Suprapubic skin (tissue), 4 donors: Measurements from ENCODE around the gene FTH1. TPM values are rescaled to one million over a fixed set of nuclear protein-coding genes. Genes with fewer than 3 reads are reported as not detected.

Experiments
- DNase-seq, 2 donors: peaks; one replicate each; pipeline ENCODE4 v3.0.0-alpha.2; 2019; ENCODE audit warnings: low spot score in 2 of 2
- H3K27ac ChIP-seq: fragments of 200-600 bp; sonication (generic); one replicate; pipeline ENCODE4 v1.5.1; 2019
- H3K27me3 ChIP-seq: fragments of 200-600 bp; sonication (generic); one replicate; pipeline ENCODE4 v1.5.1; 2019
- H3K36me3 ChIP-seq: fragments of 200-600 bp; sonication (generic); one replicate; pipeline ENCODE4 v1.5.1; 2019
- H3K4me1 ChIP-seq: fragments of 200-600 bp; sonication (generic); one replicate; pipeline ENCODE4 v1.5.1; 2019
- H3K4me3 ChIP-seq: fragments of 200-600 bp; sonication (generic); one replicate; pipeline ENCODE4 v1.5.1; 2019; ENCODE audit warnings: mild to moderate bottlenecking
- H3K9me3 ChIP-seq: fragments of 200-600 bp; sonication (generic); one replicate; pipeline ENCODE4 v1.5.1; 2019
- EP300 ChIP-seq: sonication (generic); formaldehyde crosslinking; IDR thresholded peaks from one replicate; pipeline ENCODE4 v1.6.1; 2017; ENCODE audit warnings: antibody characterized with exemption
- POLR2A ChIP-seq, 2 donors: fragments of 450-650 bp; IDR thresholded peaks; one replicate each; pipeline ENCODE4 v1.6.1; 2017; ENCODE audit warnings: antibody characterized with exemption in 2 of 2, mild to moderate bottlenecking in 2 of 2, moderate library complexity in 2 of 2
- POLR2AphosphoS5 ChIP-seq, 3 donors: sonication (generic); formaldehyde crosslinking; IDR thresholded peaks; one replicate each; pipeline ENCODE4 v1.6.1; 2017; ENCODE audit warnings: antibody characterized with exemption in 3 of 3
- WGBS: methylation state at CpG from one replicate; pipeline ENCODE4 v1.1.5; 2018; 5-methylcytosine and 5-hydroxymethylcytosine counted together
- total RNA-seq, 4 donors: library from RNA; depleted of rRNA; stranded (reverse); fragments of >200 nt; gene quantifications; one replicate each; pipeline ENCODE4 v1.1.0, GENCODE V29; 2016
- TF ChIP-seq, protein P1 (sequence below), 2 donors: fragments of 200-600 bp in 1 of 2; fragments of 450-650 bp in 1 of 2; sonication (generic) in 1 of 2; IDR thresholded peaks; one replicate each; pipeline ENCODE4 v1.5.1; 2016 to 2019; ENCODE audit warnings: antibody characterized with exemption in 2 of 2, mild to moderate bottlenecking in 1 of 2, moderate library complexity in 1 of 2

FTH1 gene
- total RNA-seq, 4 donors from 2014 or later, result 578 to 1,480 (median 967) TPM

DNA sequence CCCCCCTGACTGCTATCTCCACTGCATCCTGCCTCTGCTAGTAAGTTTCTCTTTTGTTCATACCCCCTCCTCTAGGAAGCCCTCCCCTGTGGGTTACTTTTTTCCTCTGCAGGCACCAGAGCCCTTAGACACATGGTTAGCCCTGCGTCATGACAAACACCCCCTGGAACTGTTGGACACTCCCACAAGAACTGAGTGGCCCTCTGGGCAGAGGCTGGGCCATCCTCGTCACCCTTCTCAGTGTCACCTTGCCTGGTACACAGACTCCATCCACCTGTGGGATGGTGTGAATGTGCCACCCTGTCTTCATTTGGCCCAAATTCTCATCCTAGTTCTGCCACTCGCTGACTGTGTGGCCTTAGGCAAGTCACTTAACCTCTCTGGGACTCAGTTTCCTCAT lies 46.0 kb downstream of the FTH1 start:
- Histone ChIP-seq H3K27ac (peak overlapping the region; percentile 87), H3K4me3 (no peak overlapping the region), H3K36me3 (no peaks in the 10 kb centered on the region), H3K4me1 (peaks cover 66% of the 10 kb centered on the region), H3K9me3 (no peaks in the 10 kb centered on the region), H3K27me3 (peaks cover 20% of the 10 kb centered on the region)
- WGBS, result 83% methylated on average over 3 of the region's 3 CpGs
- DNase-seq, result peak; percentile 38 to 56
- TF ChIP-seq, protein P1, sequence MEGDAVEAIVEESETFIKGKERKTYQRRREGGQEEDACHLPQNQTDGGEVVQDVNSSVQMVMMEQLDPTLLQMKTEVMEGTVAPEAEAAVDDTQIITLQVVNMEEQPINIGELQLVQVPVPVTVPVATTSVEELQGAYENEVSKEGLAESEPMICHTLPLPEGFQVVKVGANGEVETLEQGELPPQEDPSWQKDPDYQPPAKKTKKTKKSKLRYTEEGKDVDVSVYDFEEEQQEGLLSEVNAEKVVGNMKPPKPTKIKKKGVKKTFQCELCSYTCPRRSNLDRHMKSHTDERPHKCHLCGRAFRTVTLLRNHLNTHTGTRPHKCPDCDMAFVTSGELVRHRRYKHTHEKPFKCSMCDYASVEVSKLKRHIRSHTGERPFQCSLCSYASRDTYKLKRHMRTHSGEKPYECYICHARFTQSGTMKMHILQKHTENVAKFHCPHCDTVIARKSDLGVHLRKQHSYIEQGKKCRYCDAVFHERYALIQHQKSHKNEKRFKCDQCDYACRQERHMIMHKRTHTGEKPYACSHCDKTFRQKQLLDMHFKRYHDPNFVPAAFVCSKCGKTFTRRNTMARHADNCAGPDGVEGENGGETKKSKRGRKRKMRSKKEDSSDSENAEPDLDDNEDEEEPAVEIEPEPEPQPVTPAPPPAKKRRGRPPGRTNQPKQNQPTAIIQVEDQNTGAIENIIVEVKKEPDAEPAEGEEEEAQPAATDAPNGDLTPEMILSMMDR (IDR thresholded peaks at IDR 0.05), result no peak
- TF ChIP-seq EP300, result no peak
- TF ChIP-seq POLR2A (IDR thresholded peaks at IDR 0.05), result no peak
- TF ChIP-seq POLR2AphosphoS5 (IDR thresholded peaks at IDR 0.05), result no peak

DNA sequence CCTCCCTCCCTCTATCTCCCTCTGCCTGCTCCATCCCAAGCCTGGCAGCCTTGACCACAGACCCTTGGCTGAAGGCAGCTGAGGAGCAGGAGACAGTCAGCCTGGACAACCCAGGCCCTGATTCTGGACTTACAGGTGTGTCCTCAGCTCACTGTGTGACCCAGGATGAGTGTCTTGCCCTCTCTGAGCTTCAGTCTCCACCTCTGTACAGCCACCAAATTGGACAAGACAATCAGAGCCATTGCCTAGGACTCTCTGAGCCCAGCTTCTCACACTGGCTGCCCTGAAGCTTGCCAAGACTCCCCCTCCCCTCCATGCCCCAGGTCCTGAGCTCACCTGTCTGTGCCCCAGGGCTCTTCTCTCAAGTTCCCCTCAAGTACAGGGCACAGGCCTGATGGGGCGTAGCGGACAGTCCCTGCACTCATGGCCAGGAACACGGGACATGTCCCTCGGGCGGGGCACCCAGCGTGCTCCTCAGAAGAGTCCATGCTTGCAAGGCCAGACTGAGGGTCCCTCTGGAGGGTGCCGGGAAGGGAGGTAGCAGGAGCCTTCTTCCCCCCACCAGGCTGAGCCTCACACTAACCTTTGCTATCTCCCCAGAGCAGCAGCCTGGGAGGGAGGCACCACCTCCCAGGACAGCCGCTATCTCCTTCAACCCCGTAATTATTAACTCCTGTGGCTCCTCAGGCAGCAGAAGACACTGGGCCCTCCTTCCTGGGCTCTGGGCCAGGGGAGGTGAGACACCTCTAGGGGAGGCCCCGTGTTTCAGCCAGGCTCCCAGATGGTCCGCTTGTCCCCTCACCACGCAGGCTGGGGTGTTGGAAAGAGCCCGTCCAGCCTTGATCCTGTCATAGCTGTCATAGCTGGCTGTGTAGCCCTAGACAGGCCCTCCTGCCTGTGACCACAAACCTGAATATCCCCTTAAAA lies 47.5 kb downstream of the FTH1 start:
- Histone ChIP-seq H3K4me1 (peaks cover 66% of the 10 kb centered on the region), H3K4me3 (no peak overlapping the region), H3K36me3 (no peaks in the 10 kb centered on the region), H3K27me3 (peaks cover 23% of the 10 kb centered on the region), H3K27ac (peak overlapping the region; percentile 52), H3K9me3 (no peaks in the 10 kb centered on the region)
- 56% methylated on average over 12 of the region's 13 CpGs for WGBS
- TF ChIP-seq POLR2A (IDR thresholded peaks at IDR 0.05) (no peak), EP300 (no peak), POLR2AphosphoS5 (IDR thresholded peaks at IDR 0.05) (no peak)
- TF ChIP-seq, protein P1 (IDR thresholded peaks at IDR 0.05), result no peak
- DNase-seq, result peak; percentile 70 to 74

DNA sequence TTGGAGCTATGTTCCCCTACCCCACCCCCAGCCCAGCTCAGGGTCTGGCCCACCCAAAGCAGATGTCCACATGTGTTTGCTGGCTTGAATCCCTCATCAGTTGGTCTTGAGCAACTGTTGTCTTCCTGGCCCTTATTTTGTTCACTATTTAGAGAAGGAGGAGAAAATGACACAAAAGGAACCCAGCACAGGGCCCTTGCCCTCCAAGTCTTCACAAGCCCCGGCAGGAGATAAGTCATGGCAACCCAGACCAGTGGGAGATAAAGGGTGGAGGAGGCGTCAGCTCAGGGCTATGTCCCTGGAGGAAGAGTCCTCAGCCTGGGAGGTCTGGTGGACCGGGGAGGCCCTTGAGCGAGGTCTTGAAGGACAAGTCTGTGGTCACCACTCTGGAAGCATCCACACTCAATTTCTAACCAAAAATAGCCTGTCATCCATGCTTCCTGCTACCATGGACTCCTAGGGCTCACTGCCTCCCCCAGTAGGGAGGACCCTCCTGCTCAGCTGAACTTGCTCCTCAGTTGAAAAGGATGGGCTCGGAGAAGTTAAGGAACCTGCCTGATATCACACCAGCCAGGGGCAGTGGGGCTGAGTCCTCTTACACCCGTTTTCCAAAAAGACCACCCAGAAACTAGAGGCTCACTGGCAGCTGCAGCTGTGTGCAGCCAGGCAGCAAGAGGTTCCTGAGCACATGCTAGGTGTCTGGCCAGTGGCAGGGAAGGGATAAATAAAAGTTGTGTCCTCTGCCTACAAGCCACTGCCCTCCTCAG lies 48.3 kb downstream of the FTH1 start:
- no peaks in the 10 kb centered on the region for H3K9me3 ChIP-seq
- no peak overlapping the region for H3K4me3 ChIP-seq
- H3K27ac ChIP-seq, result peak overlapping the region; percentile 52
- TF ChIP-seq EP300 (no peak), POLR2AphosphoS5 (IDR thresholded peaks at IDR 0.05) (no peak), POLR2A (IDR thresholded peaks at IDR 0.05) (no peak)
- TF ChIP-seq, protein P1 (IDR thresholded peaks at IDR 0.05), result no peak
- 52% methylated on average over 4 of the region's 6 CpGs for WGBS
- peaks cover 23% of the 10 kb centered on the region for H3K27me3 ChIP-seq
- peaks cover 63% of the 10 kb centered on the region for H3K4me1 ChIP-seq
- no peaks in the 10 kb centered on the region for H3K36me3 ChIP-seq
- peak; percentile 89 for DNase-seq

DNA sequence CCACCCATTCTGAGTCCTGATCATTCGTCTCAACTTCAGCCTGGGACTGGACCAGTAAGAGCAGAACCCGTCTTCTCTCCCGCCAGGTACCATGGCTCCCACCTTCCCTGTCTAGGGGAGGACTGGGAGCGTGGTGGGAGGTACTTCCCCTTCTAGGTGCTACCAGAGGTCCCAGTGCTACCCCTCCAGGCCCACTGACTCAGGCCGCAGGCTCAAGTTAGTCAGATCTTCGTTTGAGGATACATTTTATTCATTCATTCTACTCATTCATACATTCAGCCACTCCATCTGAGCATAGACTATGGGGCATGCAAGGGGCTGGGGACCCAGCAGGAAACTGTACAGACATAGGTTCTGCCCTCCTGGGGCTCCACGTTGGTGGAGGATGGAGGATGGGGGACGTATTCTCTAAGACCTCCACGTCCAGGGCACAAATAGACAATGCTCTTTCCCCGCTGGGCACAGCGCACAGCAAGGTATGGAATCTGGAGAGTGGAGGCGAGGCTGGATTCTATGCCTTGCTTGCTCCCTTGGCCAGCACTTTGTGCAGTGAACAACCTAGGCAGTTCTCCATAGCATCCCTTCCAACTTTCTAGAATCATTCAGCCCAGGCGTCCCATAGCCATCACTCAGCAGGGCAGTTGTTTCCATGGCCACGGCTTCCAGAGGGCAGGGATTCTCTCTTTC lies 49.0 kb downstream of the FTH1 start:
- no peak for TF ChIP-seq EP300
- TF ChIP-seq POLR2A (IDR thresholded peaks at IDR 0.05), result no peak
- TF ChIP-seq POLR2AphosphoS5 (IDR thresholded peaks at IDR 0.05), result no peak
- TF ChIP-seq, protein P1 (IDR thresholded peaks at IDR 0.05), result no peak
- peaks cover 56% of the 10 kb centered on the region for H3K4me1 ChIP-seq
- H3K4me3 ChIP-seq, result peak overlapping the region; percentile 79
- peak in 1 of 2 donors; percentile 76 for DNase-seq
- 78% methylated on average over 14 of the region's 14 CpGs for WGBS
- H3K27me3 ChIP-seq, result peaks cover 23% of the 10 kb centered on the region
- H3K9me3 ChIP-seq, result no peaks in the 10 kb centered on the region
- peak overlapping the region; percentile 82 for H3K27ac ChIP-seq
- no peaks in the 10 kb centered on the region for H3K36me3 ChIP-seq
